GM18873 (cell line): ENCODE measurements around the gene TAF1L.

Experiments used
- ATAC-seq: cut with Tn5 transposase; IDR thresholded peaks from one replicate; pipeline ENCODE4 v1.9.1; 2021; ENCODE audit warnings: mild to moderate bottlenecking, moderate library complexity, moderate number of reproducible peaks; ENCODE audit not compliant: unreplicated experiment, low FRiP score

Gene TAF1L

GRCh38 chr9:32590476-32590875 lies 45.0 kb downstream of the TAF1L start:
- no peak for ATAC-seq

- no peak for ATAC-seq
Measured at GRCh38 chr9:32589083-32589723, 46.3 kb downstream of the TAF1L start.

GRCh38 chr9:32587901-32588300 lies 47.6 kb downstream of the TAF1L start:
- no peak for ATAC-seq

DNA sequence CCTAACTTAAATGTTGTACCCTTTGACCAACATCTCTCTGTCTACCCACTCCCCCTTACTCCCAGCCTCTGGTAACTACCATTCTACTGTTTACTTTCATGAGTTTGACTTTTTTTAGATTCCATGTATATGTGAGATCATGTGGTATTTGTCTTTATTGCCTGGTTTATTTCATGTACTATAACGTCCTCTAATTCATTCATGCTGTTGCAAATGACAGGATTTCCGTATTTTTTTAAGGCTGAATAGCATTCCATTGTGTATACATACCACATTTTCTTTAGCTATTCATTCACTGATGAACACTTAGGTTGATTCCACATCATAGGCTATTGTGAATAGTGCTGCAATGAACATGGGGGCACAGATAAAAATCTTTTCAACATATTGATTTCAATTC lies 50.7 kb downstream of the TAF1L start:
- ATAC-seq, result no peak

DNA sequence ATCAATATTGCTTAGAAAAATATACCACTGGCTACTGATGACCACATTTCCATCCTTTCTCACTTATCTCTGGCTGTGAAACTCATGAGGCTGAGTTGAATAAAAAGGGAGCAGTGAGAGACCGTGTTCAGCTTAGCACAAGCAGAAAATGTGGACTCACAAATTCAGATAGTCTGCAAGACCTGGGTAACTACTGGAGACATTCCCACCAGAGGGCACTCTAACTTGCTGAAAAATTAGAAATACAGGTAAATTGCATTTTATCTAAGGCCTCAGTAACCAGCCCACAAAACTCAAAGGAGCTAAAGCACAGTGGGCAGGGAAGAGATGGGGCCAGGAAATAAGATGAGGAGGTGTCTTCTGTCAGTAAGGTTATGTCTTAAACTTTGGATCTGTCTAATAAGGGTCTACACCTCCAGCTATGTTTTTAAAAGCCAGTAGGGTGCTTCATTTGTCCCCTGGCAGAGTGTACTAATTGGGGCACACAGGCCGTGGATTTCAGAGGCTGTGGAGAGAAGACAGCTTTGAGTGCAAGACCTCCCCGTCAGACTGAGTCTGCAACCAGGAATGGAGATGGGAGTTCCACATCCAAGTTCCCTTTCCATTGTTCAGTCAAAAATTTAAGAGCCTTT lies 53.8 kb downstream of the TAF1L start:
- no peak for ATAC-seq

GRCh38 chr9:32580631-32581300 lies 54.7 kb downstream of the TAF1L start:
- ATAC-seq, result no peak

- ATAC-seq, result no peak
Measured at GRCh38 chr9:32579706-32580331, 55.6 kb downstream of the TAF1L start.
